ENCODE data around the gene PHF21B. TPM values are rescaled to one million over a fixed set of nuclear protein-coding genes. Genes with fewer than 3 reads are reported as not detected.

PHF21B gene
- polyA plus RNA-seq, 4 donors, result 0.09 to 0.16 TPM; not detected in 2

GRCh38 chr22:44892803-44893730, 116.7 kb downstream of the PHF21B start:
- DNase-seq (no peak), FAIRE-seq (no peak)
- Histone ChIP-seq H3K4me1 (ENCODE audit: control insufficient read depth in 3 of 3, insufficient read depth in 2 of 3, low read depth in 1 of 3, low read length in 2 of 3) (no peaks in the 10 kb centered on the region), H3K4me3 (ENCODE audit: low read depth in 1 of 3, low read length in 3 of 3) (no peak overlapping the region), H3K27ac (ENCODE audit: low read depth in 1 of 3, low read length in 2 of 3) (no peak overlapping the region), H3K9me3 (ENCODE audit: control insufficient read depth in 2 of 2, insufficient read depth in 1 of 2, low read depth in 1 of 2, low read length in 1 of 2) (no peaks in the 10 kb centered on the region), H3K27me3 (ENCODE audit: control insufficient read depth in 3 of 3, insufficient read depth in 3 of 3, low read length in 3 of 3) (no peaks in the 10 kb centered on the region), H3K36me3 (ENCODE audit: control insufficient read depth in 3 of 3, insufficient read depth in 2 of 3, low read depth in 1 of 3, low read length in 3 of 3) (no peaks in the 10 kb centered on the region)
- WGBS, 3 donors, result 69 to 83% (median 73%) methylated on average over 19 to 20 of the region's 20 CpGs

GRCh38 chr22:44892243-44892642, 117.6 kb downstream of the PHF21B start:
- H3K4me1 ChIP-seq (ENCODE audit: control insufficient read depth in 3 of 3, insufficient read depth in 2 of 3, low read depth in 1 of 3, low read length in 2 of 3), result no peaks in the 10 kb centered on the region
- H3K27ac ChIP-seq (ENCODE audit: low read depth in 1 of 3, low read length in 2 of 3), result no peak overlapping the region
- WGBS, 3 donors, result 73 to 78% (median 77%) methylated on average over 13 of the region's 13 CpGs
- DNase-seq (no peak), FAIRE-seq (no peak)
- no peaks in the 10 kb centered on the region for H3K27me3 ChIP-seq (ENCODE audit: control insufficient read depth in 3 of 3, insufficient read depth in 3 of 3, low read length in 3 of 3)
- no peaks in the 10 kb centered on the region for H3K36me3 ChIP-seq (ENCODE audit: control insufficient read depth in 3 of 3, insufficient read depth in 2 of 3, low read depth in 1 of 3, low read length in 3 of 3)
- H3K4me3 ChIP-seq (ENCODE audit: low read depth in 1 of 3, low read length in 3 of 3), result no peak overlapping the region
- no peaks in the 10 kb centered on the region for H3K9me3 ChIP-seq (ENCODE audit: control insufficient read depth in 2 of 2, insufficient read depth in 1 of 2, low read depth in 1 of 2, low read length in 1 of 2)

DNA sequence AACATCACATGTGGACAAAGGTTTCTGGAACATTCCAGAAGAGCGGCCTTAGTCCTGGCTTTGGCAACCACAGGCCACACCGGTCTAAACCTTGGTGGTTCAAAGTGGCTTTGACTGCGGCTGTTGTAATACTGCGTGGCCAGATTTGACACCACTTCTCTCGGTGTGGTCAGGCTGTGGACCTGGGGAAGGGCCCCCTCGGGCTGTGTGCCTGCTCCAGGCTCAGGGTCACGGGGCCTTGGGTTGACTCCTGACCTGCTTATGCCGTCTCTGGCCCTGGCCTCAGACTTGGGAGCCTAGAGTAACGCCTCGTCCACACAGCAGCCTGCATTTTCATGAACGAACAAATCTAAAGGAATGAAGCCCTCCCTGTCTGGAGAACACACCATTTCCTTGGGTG, 118.0 kb downstream of the PHF21B start:
- FAIRE-seq, result no peak
- WGBS, 3 donors, result 82 to 89% (median 84%) methylated on average over 11 of the region's 11 CpGs
- no peaks in the 10 kb centered on the region for H3K36me3 ChIP-seq (ENCODE audit: control insufficient read depth in 3 of 3, insufficient read depth in 2 of 3, low read depth in 1 of 3, low read length in 3 of 3)

GRCh38 chr22:44891293-44891747, 118.5 kb downstream of the PHF21B start:
- H3K4me1 ChIP-seq (ENCODE audit: control insufficient read depth in 3 of 3, insufficient read depth in 2 of 3, low read depth in 1 of 3, low read length in 2 of 3), result no peaks in the 10 kb centered on the region
- DNase-seq, result no peak
- no peaks in the 10 kb centered on the region for H3K27me3 ChIP-seq (ENCODE audit: control insufficient read depth in 3 of 3, insufficient read depth in 3 of 3, low read length in 3 of 3)
- 59 to 79% (median 64%) methylated on average over 11 of the region's 11 CpGs for WGBS, 3 donors
- no peak overlapping the region for H3K27ac ChIP-seq (ENCODE audit: low read depth in 1 of 3, low read length in 2 of 3)
- H3K4me3 ChIP-seq (ENCODE audit: low read depth in 1 of 3, low read length in 3 of 3), result no peak overlapping the region
- H3K36me3 ChIP-seq (ENCODE audit: control insufficient read depth in 3 of 3, insufficient read depth in 2 of 3, low read depth in 1 of 3, low read length in 3 of 3), result no peaks in the 10 kb centered on the region
- FAIRE-seq, result no peak
- no peaks in the 10 kb centered on the region for H3K9me3 ChIP-seq (ENCODE audit: control insufficient read depth in 2 of 2, insufficient read depth in 1 of 2, low read depth in 1 of 2, low read length in 1 of 2)

More for the DNA sequence above, 118.0 kb downstream of the PHF21B start:
- Histone ChIP-seq H3K4me1 (ENCODE audit: control insufficient read depth in 3 of 3, insufficient read depth in 2 of 3, low read depth in 1 of 3, low read length in 2 of 3) (no peaks in the 10 kb centered on the region), H3K27ac (ENCODE audit: low read depth in 1 of 3, low read length in 2 of 3) (no peak overlapping the region), H3K4me3 (ENCODE audit: low read depth in 1 of 3, low read length in 3 of 3) (no peak overlapping the region), H3K27me3 (ENCODE audit: control insufficient read depth in 3 of 3, insufficient read depth in 3 of 3, low read length in 3 of 3) (no peaks in the 10 kb centered on the region), H3K9me3 (ENCODE audit: control insufficient read depth in 2 of 2, insufficient read depth in 1 of 2, low read depth in 1 of 2, low read length in 1 of 2) (no peaks in the 10 kb centered on the region)
- no peak for DNase-seq

GRCh38 chr22:44890416-44891292, 119.2 kb downstream of the PHF21B start:
- Histone ChIP-seq H3K9me3 (ENCODE audit: control insufficient read depth in 2 of 2, insufficient read depth in 1 of 2, low read depth in 1 of 2, low read length in 1 of 2) (no peaks in the 10 kb centered on the region), H3K4me1 (ENCODE audit: control insufficient read depth in 3 of 3, insufficient read depth in 2 of 3, low read depth in 1 of 3, low read length in 2 of 3) (no peaks in the 10 kb centered on the region), H3K4me3 (ENCODE audit: low read depth in 1 of 3, low read length in 3 of 3) (no peak overlapping the region), H3K27me3 (ENCODE audit: control insufficient read depth in 3 of 3, insufficient read depth in 3 of 3, low read length in 3 of 3) (no peaks in the 10 kb centered on the region), H3K27ac (ENCODE audit: low read depth in 1 of 3, low read length in 2 of 3) (no peak overlapping the region), H3K36me3 (ENCODE audit: control insufficient read depth in 3 of 3, insufficient read depth in 2 of 3, low read depth in 1 of 3, low read length in 3 of 3) (no peaks in the 10 kb centered on the region)
- WGBS, 3 donors, result 74 to 86% (median 77%) methylated on average over 17 to 20 of the region's 20 CpGs
- DNase-seq, result no peak
- no peak for FAIRE-seq

DNA sequence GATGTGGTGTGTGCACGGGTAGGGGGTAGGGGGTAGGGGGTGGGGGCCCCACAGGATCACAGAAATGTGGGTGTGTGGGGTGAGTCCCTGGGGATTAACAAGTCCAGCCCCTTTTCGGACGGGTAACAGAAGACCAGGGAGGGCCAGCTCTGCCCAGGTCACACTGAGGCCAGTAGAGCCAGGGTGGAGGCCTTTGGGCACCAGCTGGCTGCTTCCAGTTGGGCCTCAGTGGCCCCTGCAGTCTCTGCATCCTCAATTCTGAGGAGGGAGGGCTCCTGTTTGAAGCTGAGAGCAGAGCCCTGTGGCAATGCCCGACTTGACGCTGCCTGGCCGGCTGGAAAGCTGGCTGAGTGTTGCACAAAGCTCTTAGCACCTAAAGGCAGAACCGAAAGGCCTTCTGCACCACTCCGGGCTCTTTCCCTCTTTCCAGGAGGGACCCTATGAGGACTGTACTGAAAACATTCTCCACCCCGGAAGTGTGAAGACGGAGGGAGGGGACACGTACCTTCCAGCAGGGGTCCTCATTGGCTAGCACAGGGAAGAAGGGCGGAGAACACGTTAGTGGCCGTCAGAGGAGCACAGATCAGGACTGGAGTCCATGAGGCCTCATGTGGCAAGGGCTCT, 120.4 kb downstream of the PHF21B start:
- no peaks in the 10 kb centered on the region for H3K36me3 ChIP-seq (ENCODE audit: control insufficient read depth in 3 of 3, insufficient read depth in 2 of 3, low read depth in 1 of 3, low read length in 3 of 3)
- 54 to 70% (median 67%) methylated on average over 14 of the region's 14 CpGs for WGBS, 3 donors
- H3K4me3 ChIP-seq (ENCODE audit: low read depth in 1 of 3, low read length in 3 of 3), result no peak overlapping the region
- H3K27me3 ChIP-seq (ENCODE audit: control insufficient read depth in 3 of 3, insufficient read depth in 3 of 3, low read length in 3 of 3), result no peaks in the 10 kb centered on the region
- H3K4me1 ChIP-seq (ENCODE audit: control insufficient read depth in 3 of 3, insufficient read depth in 2 of 3, low read depth in 1 of 3, low read length in 2 of 3), result no peaks in the 10 kb centered on the region
- FAIRE-seq, result no peak
- peak in 1 of 2 donors; percentile 4 for DNase-seq
- H3K9me3 ChIP-seq (ENCODE audit: control insufficient read depth in 2 of 2, insufficient read depth in 1 of 2, low read depth in 1 of 2, low read length in 1 of 2), result no peaks in the 10 kb centered on the region
- H3K27ac ChIP-seq (ENCODE audit: low read depth in 1 of 3, low read length in 2 of 3), result no peak overlapping the region

- H3K27me3 ChIP-seq (ENCODE audit: control insufficient read depth in 3 of 3, insufficient read depth in 3 of 3, low read length in 3 of 3), result no peaks in the 10 kb centered on the region
- H3K36me3 ChIP-seq (ENCODE audit: control insufficient read depth in 3 of 3, insufficient read depth in 2 of 3, low read depth in 1 of 3, low read length in 3 of 3), result no peaks in the 10 kb centered on the region
- DNase-seq, result no peak
- FAIRE-seq, result no peak
- WGBS, 3 donors, result 67 to 74% (median 68%) methylated on average over 14 of the region's 14 CpGs
- H3K4me3 ChIP-seq (ENCODE audit: low read depth in 1 of 3, low read length in 3 of 3), result no peak overlapping the region
- no peaks in the 10 kb centered on the region for H3K9me3 ChIP-seq (ENCODE audit: control insufficient read depth in 2 of 2, insufficient read depth in 1 of 2, low read depth in 1 of 2, low read length in 1 of 2)
- H3K27ac ChIP-seq (ENCODE audit: low read depth in 1 of 3, low read length in 2 of 3), result no peak overlapping the region
- no peaks in the 10 kb centered on the region for H3K4me1 ChIP-seq (ENCODE audit: control insufficient read depth in 3 of 3, insufficient read depth in 2 of 3, low read depth in 1 of 3, low read length in 2 of 3)
Measured at GRCh38 chr22:44888491-44889254, 121.1 kb downstream of the PHF21B start.

All from small intestine (tissue), 7 donors.